Parathyroid adenoma (tissue), 2 donors: Measurements from ENCODE around the gene VIL1.

ENCODE experiments used
- H2AFZ ChIP-seq: fragments of 300-600 bp; sonication (generic); one replicate; pipeline ENCODE4 v1.7.0; 2017; ENCODE audit warnings: antibody characterized with exemption, mild to moderate bottlenecking
- H3K27ac ChIP-seq: fragments of 300-600 bp; sonication (generic); one replicate; pipeline ENCODE4 v1.7.0; 2017
- H3K27me3 ChIP-seq: fragments of 300-600 bp; sonication (generic); one replicate; pipeline ENCODE4 v1.7.0; 2017; ENCODE audit warnings: low read length; ENCODE audit not compliant: control insufficient read depth, insufficient read depth
- H3K36me3 ChIP-seq: fragments of 300-600 bp; sonication (generic); one replicate; pipeline ENCODE4 v1.7.0; 2017; ENCODE audit warnings: low read length; ENCODE audit not compliant: control insufficient read depth, insufficient read depth
- H3K4me1 ChIP-seq: fragments of 300-600 bp; sonication (generic); one replicate; pipeline ENCODE4 v1.7.0; 2017; ENCODE audit warnings: control low read depth
- H3K4me2 ChIP-seq: fragments of 300-600 bp; sonication (generic); one replicate; pipeline ENCODE4 v1.7.0; 2017; ENCODE audit warnings: low read length
- H3K4me3 ChIP-seq: fragments of 300-600 bp; sonication (generic); one replicate; pipeline ENCODE4 v1.7.0; 2017; ENCODE audit warnings: low read depth, low read length
- H3K79me2 ChIP-seq: fragments of 300-600 bp; sonication (generic); one replicate; pipeline ENCODE4 v1.7.0; 2017; ENCODE audit warnings: control low read depth
- H3K9ac ChIP-seq: fragments of 300-600 bp; sonication (generic); one replicate; pipeline ENCODE4 v1.7.0; 2017; ENCODE audit warnings: mild to moderate bottlenecking
- H3K9me3 ChIP-seq: fragments of 300-600 bp; sonication (generic); one replicate; pipeline ENCODE4 v1.7.0; 2017; ENCODE audit warnings: low read length; ENCODE audit not compliant: control insufficient read depth
- CTCF ChIP-seq: fragments of 300-600 bp; sonication (generic); IDR thresholded peaks from one replicate; pipeline ENCODE4 v1.7.0; 2017; ENCODE audit warnings: antibody characterized with exemption, mild to moderate bottlenecking
- donor health status: primary hyperparathyroidism.

The VIL1 gene

GRCh38 chr2:218471036-218471435 is 52.1 kb downstream of the VIL1 start:
- Histone ChIP-seq H3K4me3 (no peak overlapping the region), H3K27ac (no peak overlapping the region), H3K36me3 (no peaks in the 10 kb centered on the region), H3K4me1 (no peaks in the 10 kb centered on the region), H3K27me3 (no peaks in the 10 kb centered on the region), H3K9me3 (no peaks in the 10 kb centered on the region), H3K79me2 (no peaks in the 10 kb centered on the region), H2AFZ (no peak overlapping the region), H3K9ac (no peak overlapping the region), H3K4me2 (no peak overlapping the region)
- TF ChIP-seq CTCF: no peak

GRCh38 chr2:218471982-218472381 is 53.1 kb downstream of the VIL1 start:
- H3K79me2 ChIP-seq: no peaks in the 10 kb centered on the region

GRCh38 chr2:218472988-218473387 is 54.1 kb downstream of the VIL1 start:
- Histone ChIP-seq H3K27me3 (no peaks in the 10 kb centered on the region), H3K9me3 (no peaks in the 10 kb centered on the region), H3K9ac (no peak overlapping the region), H3K27ac (no peak overlapping the region), H3K4me1 (no peaks in the 10 kb centered on the region), H3K79me2 (no peaks in the 10 kb centered on the region), H3K4me2 (no peak overlapping the region), H3K36me3 (no peaks in the 10 kb centered on the region), H3K4me3 (no peak overlapping the region), H2AFZ (no peak overlapping the region)
- no peak for TF ChIP-seq CTCF

More at GRCh38 chr2:218471982-218472381, 53.1 kb downstream of the VIL1 start:
- no peak overlapping the region for H3K9ac ChIP-seq
- H3K4me3 ChIP-seq: no peak overlapping the region
- no peak for TF ChIP-seq CTCF
- H3K4me2 ChIP-seq: no peak overlapping the region
- H3K36me3 ChIP-seq: no peaks in the 10 kb centered on the region
- H3K9me3 ChIP-seq: no peaks in the 10 kb centered on the region
- H3K4me1 ChIP-seq: no peaks in the 10 kb centered on the region
- no peak overlapping the region for H2AFZ ChIP-seq
- H3K27me3 ChIP-seq: no peaks in the 10 kb centered on the region
- H3K27ac ChIP-seq: no peak overlapping the region

GRCh38 chr2:218474527-218474926 is 55.6 kb downstream of the VIL1 start:
- no peaks in the 10 kb centered on the region for H3K27me3 ChIP-seq
- no peak overlapping the region for H3K4me3 ChIP-seq
- H3K4me2 ChIP-seq: no peak overlapping the region
- no peaks in the 10 kb centered on the region for H3K36me3 ChIP-seq
- H3K9me3 ChIP-seq: no peaks in the 10 kb centered on the region
- TF ChIP-seq CTCF: no peak
- H3K9ac ChIP-seq: no peak overlapping the region
- no peak overlapping the region for H3K27ac ChIP-seq
- no peak overlapping the region for H2AFZ ChIP-seq
- no peaks in the 10 kb centered on the region for H3K4me1 ChIP-seq
- no peaks in the 10 kb centered on the region for H3K79me2 ChIP-seq

GRCh38 chr2:218476676-218477075 is 57.8 kb downstream of the VIL1 start:
- TF ChIP-seq CTCF: no peak
- H3K4me2 ChIP-seq: no peak overlapping the region

More at GRCh38 chr2:218476676-218477075, 57.8 kb downstream of the VIL1 start:
- H3K36me3 ChIP-seq: no peaks in the 10 kb centered on the region
- no peaks in the 10 kb centered on the region for H3K27me3 ChIP-seq
- no peak overlapping the region for H3K27ac ChIP-seq
- H3K4me3 ChIP-seq: no peak overlapping the region
- no peaks in the 10 kb centered on the region for H3K9me3 ChIP-seq
- no peaks in the 10 kb centered on the region for H3K4me1 ChIP-seq
- no peak overlapping the region for H2AFZ ChIP-seq
- H3K9ac ChIP-seq: no peak overlapping the region
- no peaks in the 10 kb centered on the region for H3K79me2 ChIP-seq
